ENCODE results near the gene HIVEP2.

The HIVEP2 gene

GRCh38 chr6:142842418-142843261 is 102.3 kb downstream of the HIVEP2 start:
- DNase-seq (ENCODE audit: low read depth): no peak

- DNase-seq (ENCODE audit: low read depth): no peak
These were observed 103.1 kb downstream of the HIVEP2 start for GRCh38 chr6:142841915-142842314.

GRCh38 chr6:142839686-142840040 is 105.3 kb downstream of the HIVEP2 start:
- DNase-seq (ENCODE audit: low read depth): no peak

GRCh38 chr6:142838821-142839685 is 105.9 kb downstream of the HIVEP2 start:
- no peak for DNase-seq (ENCODE audit: low read depth)

- no peak for DNase-seq (ENCODE audit: low read depth)
These were observed 109.0 kb downstream of the HIVEP2 start for GRCh38 chr6:142835787-142836535.

- DNase-seq (ENCODE audit: low read depth): no peak
These were observed 110.1 kb downstream of the HIVEP2 start for GRCh38 chr6:142834853-142835252.

GRCh38 chr6:142833798-142834197 is 111.2 kb downstream of the HIVEP2 start:
- no peak for DNase-seq (ENCODE audit: low read depth)

- DNase-seq (ENCODE audit: low read depth): no peak
These were observed 111.9 kb downstream of the HIVEP2 start for GRCh38 chr6:142833054-142833453.

GRCh38 chr6:142830807-142831206 is 114.2 kb downstream of the HIVEP2 start:
- DNase-seq (ENCODE audit: low read depth): no peak

- DNase-seq (ENCODE audit: low read depth): no peak
These were observed 114.8 kb downstream of the HIVEP2 start for GRCh38 chr6:142830116-142830710.

- no peak for DNase-seq (ENCODE audit: low read depth)
These were observed 115.4 kb downstream of the HIVEP2 start for GRCh38 chr6:142829556-142829955.

GRCh38 chr6:142827991-142828390 is 117.0 kb downstream of the HIVEP2 start:
- DNase-seq (ENCODE audit: low read depth): no peak

- no peak for DNase-seq (ENCODE audit: low read depth)
These were observed 117.6 kb downstream of the HIVEP2 start for GRCh38 chr6:142827369-142827768.

GRCh38 chr6:142825760-142826159 is 119.2 kb downstream of the HIVEP2 start:
- DNase-seq (ENCODE audit: low read depth): no peak

- DNase-seq (ENCODE audit: low read depth): no peak
These were observed 120.5 kb downstream of the HIVEP2 start for GRCh38 chr6:142824426-142824825.

GRCh38 chr6:142823256-142823902 is 121.6 kb downstream of the HIVEP2 start:
- no peak for DNase-seq (ENCODE audit: low read depth)

- DNase-seq (ENCODE audit: low read depth): no peak
These were observed 122.1 kb downstream of the HIVEP2 start for GRCh38 chr6:142822842-142823241.

- DNase-seq (ENCODE audit: low read depth): no peak
These were observed 122.6 kb downstream of the HIVEP2 start for GRCh38 chr6:142822383-142822782.

GRCh38 chr6:142821860-142822259 is 123.1 kb downstream of the HIVEP2 start:
- no peak for DNase-seq (ENCODE audit: low read depth)

- DNase-seq (ENCODE audit: low read depth): no peak
These were observed 123.7 kb downstream of the HIVEP2 start for GRCh38 chr6:142821164-142821716.
